Globus pallidus (tissue), 1 donor: ENCODE data around the gene BFSP2.
"Not testable (repeated sequence)": the region's sequence is repeated elsewhere in the genome, so short reads cannot be mapped to it uniquely, and the experiment has no call there.

ENCODE experiments used
- DNase-seq: peaks from one replicate; pipeline ENCODE4 v3.0.0-alpha.2; 2015; ENCODE audit warnings: low spot score

Gene BFSP2

GRCh38 chr3:133520286-133520685 is 120.4 kb downstream of the BFSP2 start:
- no peak for DNase-seq

- DNase-seq = not testable (repeated sequence)
These were observed 121.1 kb downstream of the BFSP2 start for GRCh38 chr3:133520938-133521337.

- no peak for DNase-seq
These were observed 122.1 kb downstream of the BFSP2 start for GRCh38 chr3:133521946-133522345.

GRCh38 chr3:133523758-133524157 is 123.9 kb downstream of the BFSP2 start:
- DNase-seq = not testable (repeated sequence)
